Body of pancreas (tissue), 4 donors: ENCODE measurements around the gene GPR183. TPM values are rescaled to one million over a fixed set of nuclear protein-coding genes. Genes with fewer than 3 reads are reported as not detected.
A peak's percentile ranks its signal among the peaks of the same experiment; 100 is the strongest.

ENCODE experiments used
- ATAC-seq: fragments of 150-250 bp; one replicate; pipeline ENCODE4 v1.9.1; 2016
- DNase-seq, 4 donors: peaks; one replicate each; pipeline ENCODE4 v3.0.0-alpha.2; 2019
- H3K27ac ChIP-seq, 4 donors: fragments of 200-600 bp; sonication (generic); 1 replicate in 3 of 4; 2 replicates in 1 of 4; pipeline versions ENCODE4 v1.5.1 to v1.6.1; 2016 to 2019; ENCODE audit warnings: mild to moderate bottlenecking in 1 of 4, mixed read lengths in 1 of 4, moderate library complexity in 1 of 4
- H3K27me3 ChIP-seq, 2 donors: fragments of 200-600 bp; sonication (generic); one replicate each; pipeline ENCODE4 v1.6.0; 2016; ENCODE audit warnings: mild to moderate bottlenecking in 1 of 2
- H3K36me3 ChIP-seq, 2 donors: fragments of 200-600 bp; sonication (generic); replicated peaks in 1 of 2; 2 replicates each; pipeline ENCODE4 v1.5.1; 2016; ENCODE audit warnings: low read depth in 2 of 2; ENCODE audit not compliant: insufficient read depth in 1 of 2
- H3K4me1 ChIP-seq: fragments of 200-600 bp; sonication (generic); one replicate; pipeline ENCODE4 v1.6.0; 2016
- H3K4me3 ChIP-seq, 2 donors: fragments of 200-600 bp; sonication (generic); 1 replicate in 1 of 2; 2 replicates in 1 of 2; pipeline ENCODE4 v1.5.1; 2016 to 2019
- H3K9me3 ChIP-seq, 3 donors: fragments of 200-600 bp; sonication (generic); 1 replicate in 2 of 3; 2 replicates in 1 of 3; pipeline ENCODE4 v1.5.1; 2016
- POLR2A ChIP-seq, 3 donors: fragments of 450-650 bp; IDR thresholded peaks; one replicate each; pipeline ENCODE4 v1.6.1; 2016; ENCODE audit warnings: antibody characterized with exemption in 3 of 3, mild to moderate bottlenecking in 2 of 3
- WGBS, 2 donors: methylation state at CpG; one replicate each; pipeline ENCODE4 v1.1.5; 2017; 5-methylcytosine and 5-hydroxymethylcytosine counted together
- intact Hi-C: fragments of 100-400 bp; cut with DNase I; formaldehyde crosslinking; loops from one replicate; pipeline ENCODE4 v1.15.1; 2023
- total RNA-seq, 2 donors: library from RNA; depleted of rRNA; stranded (reverse); fragments of >200 nt; gene quantifications; one replicate each; pipeline ENCODE4 v1.1.0, GENCODE V29; 2016
- TF ChIP-seq, protein P1 (sequence below), 7 experiments: fragments of 450-650 bp in 4 of 7; fragments of 200-600 bp in 3 of 7; sonication (generic) in 3 of 7; IDR thresholded peaks; one replicate each; pipeline ENCODE4 v1.5.1; 2016 to 2019; ENCODE audit warnings: antibody characterized with exemption in 7 of 7

GPR183 gene
- total RNA-seq, 2 donors from 2014 or later, result 3.6 TPM; not detected in 1

DNA sequence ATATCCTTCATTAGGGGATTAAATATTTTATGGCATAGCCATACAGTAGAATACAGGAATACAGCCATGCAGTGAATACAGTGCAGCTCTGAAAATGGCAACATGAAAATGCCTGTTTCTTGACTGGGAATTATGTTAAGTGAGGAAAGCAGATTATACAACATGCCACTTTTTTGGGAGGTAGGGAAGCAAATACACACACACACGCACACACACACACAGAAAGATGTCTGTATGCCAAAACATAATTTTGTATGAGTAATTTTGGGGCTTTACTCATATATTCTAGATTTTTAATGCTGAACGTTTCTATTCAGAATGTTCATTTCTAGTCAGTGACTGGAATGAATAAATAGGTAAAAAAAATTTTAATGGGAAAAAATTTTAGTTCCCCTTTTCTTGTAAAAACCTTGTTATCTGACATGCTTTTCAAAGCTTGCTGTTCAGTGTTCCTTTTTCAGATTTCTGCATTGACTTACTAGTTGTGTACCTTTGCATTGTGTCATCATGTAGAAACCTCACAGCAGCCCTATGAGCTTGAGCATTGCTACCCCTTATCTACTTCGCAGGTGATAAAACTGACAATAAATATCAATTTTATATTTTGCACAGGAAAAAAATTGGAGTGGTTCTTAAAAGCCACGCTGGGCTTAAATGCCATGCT is 7.8 kb downstream of the GPR183 start:
- no peak for TF ChIP-seq POLR2A (IDR thresholded peaks at IDR 0.05)
- TF ChIP-seq, protein P1, sequence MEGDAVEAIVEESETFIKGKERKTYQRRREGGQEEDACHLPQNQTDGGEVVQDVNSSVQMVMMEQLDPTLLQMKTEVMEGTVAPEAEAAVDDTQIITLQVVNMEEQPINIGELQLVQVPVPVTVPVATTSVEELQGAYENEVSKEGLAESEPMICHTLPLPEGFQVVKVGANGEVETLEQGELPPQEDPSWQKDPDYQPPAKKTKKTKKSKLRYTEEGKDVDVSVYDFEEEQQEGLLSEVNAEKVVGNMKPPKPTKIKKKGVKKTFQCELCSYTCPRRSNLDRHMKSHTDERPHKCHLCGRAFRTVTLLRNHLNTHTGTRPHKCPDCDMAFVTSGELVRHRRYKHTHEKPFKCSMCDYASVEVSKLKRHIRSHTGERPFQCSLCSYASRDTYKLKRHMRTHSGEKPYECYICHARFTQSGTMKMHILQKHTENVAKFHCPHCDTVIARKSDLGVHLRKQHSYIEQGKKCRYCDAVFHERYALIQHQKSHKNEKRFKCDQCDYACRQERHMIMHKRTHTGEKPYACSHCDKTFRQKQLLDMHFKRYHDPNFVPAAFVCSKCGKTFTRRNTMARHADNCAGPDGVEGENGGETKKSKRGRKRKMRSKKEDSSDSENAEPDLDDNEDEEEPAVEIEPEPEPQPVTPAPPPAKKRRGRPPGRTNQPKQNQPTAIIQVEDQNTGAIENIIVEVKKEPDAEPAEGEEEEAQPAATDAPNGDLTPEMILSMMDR (IDR thresholded peaks at IDR 0.05), result no peak
- Histone ChIP-seq H3K27me3 (no peaks in the 10 kb centered on the region), H3K9me3 (no peaks in the 10 kb centered on the region), H3K27ac (no peak overlapping the region), H3K4me3 (no peak overlapping the region), H3K36me3 (no peaks in the 10 kb centered on the region), H3K4me1 (no peaks in the 10 kb centered on the region)
- intact Hi-C loops, result no loop called here
- DNase-seq, result no peak
- WGBS, 2 donors, result 85 to 87% methylated on average over 4 of the region's 4 CpGs
- no peak for ATAC-seq

DNA sequence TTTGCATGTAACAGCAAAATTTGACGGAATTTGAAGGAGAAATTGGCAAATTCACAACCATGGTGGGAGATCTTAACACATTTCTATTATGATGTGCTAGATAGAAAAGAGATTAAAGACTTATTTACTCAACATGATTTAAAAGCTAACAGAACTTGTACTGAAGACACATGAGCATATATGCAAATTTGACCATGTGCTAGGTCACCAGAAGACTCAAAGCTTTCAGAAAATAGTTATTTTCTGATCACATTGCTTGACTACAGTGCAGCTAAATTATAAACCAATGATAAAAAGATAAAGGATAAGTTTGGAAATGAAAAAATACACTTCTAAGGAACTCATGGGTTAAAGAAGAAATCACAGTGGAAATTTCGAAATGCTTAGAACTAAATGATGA is 9.1 kb downstream of the GPR183 start:
- H3K36me3 ChIP-seq, result no peaks in the 10 kb centered on the region
- no peak for DNase-seq
- no peak for TF ChIP-seq POLR2A (IDR thresholded peaks at IDR 0.05)
- TF ChIP-seq, protein P1 (IDR thresholded peaks at IDR 0.05), result no peak
- no peaks in the 10 kb centered on the region for H3K27me3 ChIP-seq
- no peak overlapping the region for H3K4me3 ChIP-seq
- no peak overlapping the region for H3K27ac ChIP-seq
- WGBS, 2 donors, result 75 to 79% methylated on average over 2 of the region's 2 CpGs
- intact Hi-C loops, result no loop called here
- no peaks in the 10 kb centered on the region for H3K9me3 ChIP-seq
- no peaks in the 10 kb centered on the region for H3K4me1 ChIP-seq
- no peak for ATAC-seq

DNA sequence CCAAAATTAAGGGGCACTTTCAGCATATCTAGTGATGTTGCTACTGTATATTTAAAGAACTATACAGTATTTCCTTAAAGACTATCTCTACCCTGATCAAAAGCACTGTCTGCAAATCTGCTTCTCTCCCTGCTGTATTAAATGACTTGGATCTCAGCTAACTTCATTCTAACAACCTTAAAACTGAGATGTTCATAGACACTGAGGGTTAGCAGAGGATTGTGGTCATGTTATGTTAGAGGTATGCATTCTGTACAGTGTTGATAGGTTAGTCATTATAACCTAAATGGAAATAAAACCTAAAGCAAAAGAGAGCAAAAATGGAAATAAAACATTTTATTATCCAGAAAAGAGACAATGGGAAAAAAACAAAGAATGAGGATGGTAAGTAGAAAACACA is 9.9 kb downstream of the GPR183 start:
- no peak for ATAC-seq
- H3K27ac ChIP-seq, result peak overlapping the region in 1 of 4 donors; percentile 12

DNA sequence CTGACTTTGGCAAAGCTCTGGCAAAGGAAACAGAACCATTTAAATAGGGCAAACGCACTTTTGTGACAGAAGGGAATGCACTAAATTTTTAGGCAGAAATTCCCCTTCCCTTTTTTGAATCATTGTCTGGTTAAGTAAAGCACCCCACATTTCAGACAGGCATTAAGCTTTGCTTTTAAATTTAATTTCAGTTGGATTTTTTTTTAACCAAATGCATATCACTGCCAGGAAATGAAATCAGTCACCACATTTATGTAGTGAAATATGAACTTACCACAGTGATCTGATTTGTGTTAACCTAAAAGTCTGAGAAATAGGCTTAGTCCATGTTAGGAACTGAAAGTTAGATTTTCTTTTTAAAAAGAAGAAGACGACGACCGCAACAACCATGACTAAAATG is 10.8 kb downstream of the GPR183 start:
- WGBS, 2 donors, result 84 to 85% methylated on average over 4 of the region's 4 CpGs
- Histone ChIP-seq H3K4me3 (no peak overlapping the region), H3K4me1 (no peaks in the 10 kb centered on the region), H3K36me3 (no peaks in the 10 kb centered on the region), H3K27me3 (no peaks in the 10 kb centered on the region), H3K27ac (peak overlapping the region in 1 of 4 donors; percentile 12), H3K9me3 (no peaks in the 10 kb centered on the region)
- intact Hi-C loops, result no loop called here
- TF ChIP-seq, protein P1 (IDR thresholded peaks at IDR 0.05), result no peak
- no peak for TF ChIP-seq POLR2A (IDR thresholded peaks at IDR 0.05)
- DNase-seq, result no peak
- no peak for ATAC-seq

More for the DNA sequence above, 9.9 kb downstream of the GPR183 start:
- Histone ChIP-seq H3K36me3 (no peaks in the 10 kb centered on the region), H3K4me1 (no peaks in the 10 kb centered on the region), H3K27me3 (no peaks in the 10 kb centered on the region), H3K4me3 (no peak overlapping the region), H3K9me3 (no peaks in the 10 kb centered on the region)
- intact Hi-C loops, result no loop called here
- DNase-seq, result no peak
- TF ChIP-seq, protein P1 (IDR thresholded peaks at IDR 0.05), result no peak
- no peak for TF ChIP-seq POLR2A (IDR thresholded peaks at IDR 0.05)
